ENCODE data around the gene ZXDC.

GRCh38 chr3:126421573-126422119, 54.0 kb downstream of the ZXDC start:
- TF ChIP-seq CTCF (conservative IDR thresholded peaks at IDR 0.05; ENCODE audit: low read depth, low read length) (no peak), EZH2 (IDR thresholded peaks at IDR 0.05; ENCODE audit: borderline replicate concordance, low read depth, low read length, poor library complexity, severe bottlenecking) (no peak)
